ENCODE measurements around the gene NUDT16L1. TPM values are rescaled to one million over a fixed set of nuclear protein-coding genes. Genes with fewer than 3 reads are reported as not detected.
A peak's percentile ranks its signal among the peaks of the same experiment; 100 is the strongest.

The NUDT16L1 gene
- total RNA-seq, 2 experiments from 2014 or later = 14.9 to 15.9 TPM

DNA sequence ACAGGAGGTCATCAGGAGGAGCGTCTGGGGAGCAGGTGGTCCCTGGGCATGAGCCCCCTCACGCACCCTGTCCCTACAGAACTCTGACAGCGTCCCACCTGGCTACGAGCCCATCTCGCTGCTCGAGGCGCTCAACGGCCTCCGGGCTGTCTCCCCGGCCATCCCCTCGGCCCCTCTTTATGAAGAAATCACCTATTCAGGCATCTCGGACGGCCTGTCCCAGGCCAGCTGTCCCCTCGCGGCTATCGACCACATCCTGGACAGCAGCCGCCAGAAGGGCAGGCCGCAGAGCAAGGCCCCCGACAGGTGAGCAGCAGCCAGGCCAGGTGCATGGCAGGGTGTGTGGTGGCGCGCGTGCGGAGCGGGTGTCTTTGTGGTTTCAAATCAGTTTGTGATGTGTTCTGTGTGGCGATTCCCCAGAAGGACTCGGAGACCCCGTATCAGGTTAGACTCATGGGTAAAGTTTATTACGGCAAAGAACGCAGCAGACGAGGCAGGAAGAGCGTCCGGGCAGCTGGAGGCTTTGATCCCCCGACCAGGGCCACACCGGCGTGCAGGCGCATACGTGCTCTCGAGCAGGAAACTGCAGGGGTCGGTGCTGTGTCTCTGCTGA is 11.8 kb upstream of the NUDT16L1 start:
- H3K9me2 ChIP-seq (ENCODE audit: insufficient read depth, low read length) = no peaks in the 10 kb centered on the region
- no peak overlapping the region for H3K4me3 ChIP-seq (ENCODE audit: low read depth, low read length, poor library complexity, severe bottlenecking)
- H3K27ac ChIP-seq (ENCODE audit: low read depth, low read length, poor library complexity, severe bottlenecking) = no peak overlapping the region
- intact Hi-C loops (cut with micrococcal nuclease; ENCODE audit: unreplicated experiment) = no loop called here
- no peaks in the 10 kb centered on the region for H3K79me2 ChIP-seq (ENCODE audit: insufficient read depth, low read depth, low read length)
- no peaks in the 10 kb centered on the region for H3K36me3 ChIP-seq (ENCODE audit: insufficient read depth, low read length)
- BruUV-seq (replicated peaks) = no TSS peak
- TF ChIP-seq, protein P1, sequence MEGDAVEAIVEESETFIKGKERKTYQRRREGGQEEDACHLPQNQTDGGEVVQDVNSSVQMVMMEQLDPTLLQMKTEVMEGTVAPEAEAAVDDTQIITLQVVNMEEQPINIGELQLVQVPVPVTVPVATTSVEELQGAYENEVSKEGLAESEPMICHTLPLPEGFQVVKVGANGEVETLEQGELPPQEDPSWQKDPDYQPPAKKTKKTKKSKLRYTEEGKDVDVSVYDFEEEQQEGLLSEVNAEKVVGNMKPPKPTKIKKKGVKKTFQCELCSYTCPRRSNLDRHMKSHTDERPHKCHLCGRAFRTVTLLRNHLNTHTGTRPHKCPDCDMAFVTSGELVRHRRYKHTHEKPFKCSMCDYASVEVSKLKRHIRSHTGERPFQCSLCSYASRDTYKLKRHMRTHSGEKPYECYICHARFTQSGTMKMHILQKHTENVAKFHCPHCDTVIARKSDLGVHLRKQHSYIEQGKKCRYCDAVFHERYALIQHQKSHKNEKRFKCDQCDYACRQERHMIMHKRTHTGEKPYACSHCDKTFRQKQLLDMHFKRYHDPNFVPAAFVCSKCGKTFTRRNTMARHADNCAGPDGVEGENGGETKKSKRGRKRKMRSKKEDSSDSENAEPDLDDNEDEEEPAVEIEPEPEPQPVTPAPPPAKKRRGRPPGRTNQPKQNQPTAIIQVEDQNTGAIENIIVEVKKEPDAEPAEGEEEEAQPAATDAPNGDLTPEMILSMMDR (conservative IDR thresholded peaks at IDR 0.05; ENCODE audit: low read length) = no peak
- no peak for TF ChIP-seq EZH2phosphoT487 (IDR thresholded peaks at IDR 0.05; ENCODE audit: borderline replicate concordance, low read depth, low read length)
- no peak overlapping the region for H3K4me2 ChIP-seq (ENCODE audit: low read length)
- no peaks in the 10 kb centered on the region for H3K4me1 ChIP-seq (ENCODE audit: insufficient read depth, low read length, poor library complexity, severe bottlenecking)
- H3K9me3 ChIP-seq (ENCODE audit: low read length) = no peaks in the 10 kb centered on the region
- no peak overlapping the region for H2AFZ ChIP-seq (ENCODE audit: low read length)
- CTCF ChIA-PET (ENCODE audit: unreplicated experiment) = no interaction called here
- H4K20me1 ChIP-seq (ENCODE audit: insufficient read depth, low read length) = no peaks in the 10 kb centered on the region
- POLR2A ChIA-PET = no interaction called here
- DNase-seq (ENCODE audit: low spot score) = no peak

- Histone ChIP-seq H4K20me1 (ENCODE audit: insufficient read depth, low read length) (no peaks in the 10 kb centered on the region), H3K79me2 (ENCODE audit: insufficient read depth, low read depth, low read length) (no peaks in the 10 kb centered on the region), H3K4me1 (ENCODE audit: insufficient read depth, low read length, poor library complexity, severe bottlenecking) (no peaks in the 10 kb centered on the region), H3K36me3 (ENCODE audit: insufficient read depth, low read length) (no peaks in the 10 kb centered on the region), H3K9me3 (ENCODE audit: low read length) (no peaks in the 10 kb centered on the region), H3K4me2 (ENCODE audit: low read length) (no peak overlapping the region), H3K4me3 (ENCODE audit: low read depth, low read length, poor library complexity, severe bottlenecking) (no peak overlapping the region), H3K27ac (ENCODE audit: low read depth, low read length, poor library complexity, severe bottlenecking) (no peak overlapping the region), H2AFZ (ENCODE audit: low read length) (no peak overlapping the region), H3K9me2 (ENCODE audit: insufficient read depth, low read length) (no peaks in the 10 kb centered on the region)
- POLR2A ChIA-PET = no interaction called here
- BruUV-seq (replicated peaks) = no TSS peak
- CTCF ChIA-PET (ENCODE audit: unreplicated experiment) = no interaction called here
- TF ChIP-seq, protein P1 (conservative IDR thresholded peaks at IDR 0.05; ENCODE audit: low read length) = no peak
- no peak for TF ChIP-seq EZH2phosphoT487 (IDR thresholded peaks at IDR 0.05; ENCODE audit: borderline replicate concordance, low read depth, low read length)
- intact Hi-C loops (cut with micrococcal nuclease; ENCODE audit: unreplicated experiment) = no loop called here
- no peak for DNase-seq (ENCODE audit: low spot score)
These were observed 11.2 kb upstream of the NUDT16L1 start for GRCh38 chr16:4682084-4682591.

- Histone ChIP-seq H3K4me3 (ENCODE audit: low read depth, low read length, poor library complexity, severe bottlenecking) (no peak overlapping the region), H4K20me1 (ENCODE audit: insufficient read depth, low read length) (no peaks in the 10 kb centered on the region), H3K4me1 (ENCODE audit: insufficient read depth, low read length, poor library complexity, severe bottlenecking) (no peaks in the 10 kb centered on the region), H3K4me2 (ENCODE audit: low read length) (no peak overlapping the region), H3K79me2 (ENCODE audit: insufficient read depth, low read depth, low read length) (no peaks in the 10 kb centered on the region), H3K36me3 (ENCODE audit: insufficient read depth, low read length) (no peaks in the 10 kb centered on the region), H2AFZ (ENCODE audit: low read length) (no peak overlapping the region), H3K9me3 (ENCODE audit: low read length) (no peaks in the 10 kb centered on the region), H3K27ac (ENCODE audit: low read depth, low read length, poor library complexity, severe bottlenecking) (no peak overlapping the region), H3K9me2 (ENCODE audit: insufficient read depth, low read length) (no peaks in the 10 kb centered on the region)
- ChIA-PET POLR2A (no interaction called here), CTCF (ENCODE audit: unreplicated experiment) (no interaction called here)
- no TSS peak for BruUV-seq (replicated peaks)
- DNase-seq (ENCODE audit: low spot score) = no peak
- intact Hi-C loops (cut with micrococcal nuclease; ENCODE audit: unreplicated experiment) = no loop called here
- TF ChIP-seq EZH2phosphoT487 (IDR thresholded peaks at IDR 0.05; ENCODE audit: borderline replicate concordance, low read depth, low read length) = no peak
- TF ChIP-seq, protein P1 (conservative IDR thresholded peaks at IDR 0.05; ENCODE audit: low read length) = peak; percentile 60
These were observed 10.6 kb upstream of the NUDT16L1 start for GRCh38 chr16:4682616-4683254.
